ENCODE results near the gene KLHDC8A.

- TF ChIP-seq CTCF (IDR thresholded peaks at IDR 0.05 in 2 of 3, conservative IDR thresholded peaks at IDR 0.05 in 1 of 3; ENCODE audit: borderline replicate concordance in 1 of 3, insufficient read depth in 1 of 3, low read depth in 2 of 3, low read length in 2 of 3) (no peak), TCF7L2 (IDR thresholded peaks at IDR 0.05; ENCODE audit: borderline replicate concordance, extremely low read depth, insufficient read depth, insufficient read length) (no peak), JUND (IDR thresholded peaks at IDR 0.05) (no peak), EZH2 (IDR thresholded peaks at IDR 0.05) (no peak)
- TF ChIP-seq, protein P1, sequence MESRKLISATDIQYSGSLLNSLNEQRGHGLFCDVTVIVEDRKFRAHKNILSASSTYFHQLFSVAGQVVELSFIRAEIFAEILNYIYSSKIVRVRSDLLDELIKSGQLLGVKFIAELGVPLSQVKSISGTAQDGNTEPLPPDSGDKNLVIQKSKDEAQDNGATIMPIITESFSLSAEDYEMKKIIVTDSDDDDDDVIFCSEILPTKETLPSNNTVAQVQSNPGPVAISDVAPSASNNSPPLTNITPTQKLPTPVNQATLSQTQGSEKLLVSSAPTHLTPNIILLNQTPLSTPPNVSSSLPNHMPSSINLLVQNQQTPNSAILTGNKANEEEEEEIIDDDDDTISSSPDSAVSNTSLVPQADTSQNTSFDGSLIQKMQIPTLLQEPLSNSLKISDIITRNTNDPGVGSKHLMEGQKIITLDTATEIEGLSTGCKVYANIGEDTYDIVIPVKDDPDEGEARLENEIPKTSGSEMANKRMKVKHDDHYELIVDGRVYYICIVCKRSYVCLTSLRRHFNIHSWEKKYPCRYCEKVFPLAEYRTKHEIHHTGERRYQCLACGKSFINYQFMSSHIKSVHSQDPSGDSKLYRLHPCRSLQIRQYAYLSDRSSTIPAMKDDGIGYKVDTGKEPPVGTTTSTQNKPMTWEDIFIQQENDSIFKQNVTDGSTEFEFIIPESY (IDR thresholded peaks at IDR 0.05; ENCODE audit: extremely low read depth, insufficient replicate concordance, low read length): no peak
Observed at GRCh38 chr1:205346956-205347574, 9.7 kb downstream of the KLHDC8A start.
